Endothelial cell of umbilical vein (primary cell): ENCODE measurements around the gene MINPP1. TPM values are rescaled to one million over a fixed set of nuclear protein-coding genes. Genes with fewer than 3 reads are reported as not detected.

ENCODE experiments used
- BruUV-seq: library from RNA; stranded (reverse); fragments of 400-500 nt; replicated peaks from 2 replicates; lab custom pipeline; 2021; lab: Mats Ljungman, UMichigan
- CTCF ChIA-PET: fragments of 300-600, 350-600 bp; sonication (Branson Sonifier 250); formaldehyde crosslinking; loops from one replicate; lab custom pipeline; 2021; ENCODE audit warnings: antibody characterized with exemption, inconsistent platforms; lab: Charles Lee
- POLR2A ChIA-PET: fragments of 300-600, 350-600 bp; sonication (Branson Sonifier 250); formaldehyde crosslinking; loops from one replicate; lab custom pipeline; 2021; ENCODE audit warnings: antibody characterized with exemption, inconsistent platforms; lab: Charles Lee
- DNase-seq: peaks from one replicate; pipeline ENCODE4 v3.0.0-alpha.2; 2011; ENCODE audit warnings: low read depth, low spot score
- FAIRE-seq: peaks from 2 replicates; lab custom pipeline; 2011; peaks lifted over from hg19 to GRCh38; lab: Jason Lieb, UNC
- H2AFZ ChIP-seq: 2 replicates; pipeline ENCODE4 v1.6.0; 2012; ENCODE audit warnings: low read depth, low read length, control low read depth, inconsistent platforms
- H3K27ac ChIP-seq: 2 replicates; pipeline ENCODE4 v1.5.1; 2011; ENCODE audit warnings: low read depth, mild to moderate bottlenecking, control low read depth, low read length, moderate library complexity; ENCODE audit not compliant: insufficient read depth
- H3K27me3 ChIP-seq, 2 experiments: 2 replicates each; pipeline versions ENCODE4 v1.6.0 to v1.6.1; 2011; ENCODE audit warnings: low read length in 2 of 2, mixed read lengths in 1 of 2; ENCODE audit not compliant: control insufficient read depth in 2 of 2, insufficient read depth in 2 of 2
- H3K36me3 ChIP-seq, 2 experiments: 2 replicates in 1 of 2; 3 replicates in 1 of 2; pipeline ENCODE4 v1.5.1; 2011; ENCODE audit warnings: low read length in 2 of 2, mild to moderate bottlenecking in 1 of 2, moderate library complexity in 1 of 2; ENCODE audit not compliant: control insufficient read depth in 2 of 2, insufficient read depth in 2 of 2; ENCODE audit errors: extremely low read depth in 1 of 2
- H3K4me1 ChIP-seq: 3 replicates; pipeline ENCODE4 v1.5.1; 2011; ENCODE audit warnings: mild to moderate bottlenecking, low read length; ENCODE audit not compliant: control insufficient read depth, insufficient read depth; ENCODE audit errors: extremely low read depth
- H3K4me2 ChIP-seq: 2 replicates; pipeline ENCODE4 v1.6.1; 2011; ENCODE audit warnings: low read length, control low read depth, mixed read lengths; ENCODE audit not compliant: insufficient read depth
- H3K4me3 ChIP-seq, 3 experiments: fragments of 200-600 bp in 1 of 3; sonication (generic), shearing (Covaris generic) in 1 of 3; replicated peaks in 1 of 3; 2 replicates each; pipeline ENCODE4 v1.5.1; 2011 to 2016; ENCODE audit warnings: control low read depth in 3 of 3, low read length in 3 of 3, mild to moderate bottlenecking in 2 of 3, inconsistent platforms in 1 of 3, low read depth in 1 of 3, moderate library complexity in 1 of 3; ENCODE audit not compliant: insufficient read depth in 1 of 3
- H3K79me2 ChIP-seq: 2 replicates; pipeline ENCODE4 v1.6.0; 2012; ENCODE audit warnings: low read length, inconsistent platforms; ENCODE audit not compliant: control insufficient read depth, insufficient read depth
- H3K9ac ChIP-seq: replicated peaks from 2 replicates; pipeline ENCODE3; 2011; ENCODE audit warnings: low read length, control low read depth; ENCODE audit not compliant: insufficient read depth; ENCODE audit errors: extremely low read depth
- H3K9me1 ChIP-seq: replicated peaks from 3 replicates; pipeline ENCODE4 v1.6.0; 2011; ENCODE audit warnings: mild to moderate bottlenecking, low read length; ENCODE audit not compliant: control insufficient read depth, insufficient read depth; ENCODE audit errors: extremely low read depth
- H3K9me3 ChIP-seq: replicated peaks from 2 replicates; pipeline ENCODE4 v1.5.1; 2012; ENCODE audit warnings: low read length, inconsistent platforms; ENCODE audit not compliant: control insufficient read depth, insufficient read depth
- H4K20me1 ChIP-seq: replicated peaks from 2 replicates; pipeline ENCODE3; 2011; ENCODE audit warnings: mild to moderate bottlenecking, low read length; ENCODE audit not compliant: control insufficient read depth, insufficient read depth; ENCODE audit errors: extremely low read depth
- CTCF ChIP-seq, 2 donors: IDR thresholded peaks; 1 replicate in 1 of 2; 2 replicates in 1 of 2; pipeline ENCODE4 v1.5.1; 2011; ENCODE audit warnings: low read length in 2 of 2, mild to moderate bottlenecking in 2 of 2, moderate library complexity in 2 of 2, control low read depth in 1 of 2, inconsistent platforms in 1 of 2, low read depth in 1 of 2; ENCODE audit not compliant: insufficient read depth in 1 of 2; ENCODE audit errors: extremely low read depth in 1 of 2
- EZH2 ChIP-seq: IDR thresholded peaks from 2 replicates; pipeline ENCODE4 v1.6.1; 2012; ENCODE audit warnings: borderline replicate concordance, low read depth, mild to moderate bottlenecking, moderate library complexity, low read length, inconsistent platforms; ENCODE audit not compliant: severe bottlenecking
- FOS ChIP-seq: IDR thresholded peaks from 2 replicates; pipeline ENCODE4 v1.6.1; 2011; ENCODE audit warnings: mild to moderate bottlenecking, low read length, moderate library complexity, borderline replicate concordance; ENCODE audit not compliant: insufficient read depth
- JUN ChIP-seq: IDR thresholded peaks from 2 replicates; pipeline ENCODE4 v1.6.1; 2011; ENCODE audit warnings: borderline replicate concordance, low read depth; ENCODE audit not compliant: insufficient read length, insufficient read depth
- MAX ChIP-seq: IDR thresholded peaks from 2 replicates; pipeline ENCODE4 v1.6.1; 2011; ENCODE audit not compliant: insufficient read depth, insufficient read length
- MYC ChIP-seq: IDR thresholded peaks from one replicate; pipeline ENCODE4 v1.6.1; 2011; ENCODE audit warnings: mild to moderate bottlenecking, low read depth, low read length
- POLR2A ChIP-seq: IDR thresholded peaks from 2 replicates; pipeline ENCODE4 v1.6.1; 2012; ENCODE audit warnings: low read depth, mild to moderate bottlenecking, control low read depth, low read length
- dilution Hi-C: fragments of 300-500 bp; cut with MboI; formaldehyde crosslinking; loops from one replicate; pipeline ENCODE4 v1.15.0; 2019; ENCODE audit warnings: low sequenced_read_pairs; ENCODE audit not compliant: extremely low pct_ligation_motif_present
- intact Hi-C: fragments of 100-400 bp; cut with micrococcal nuclease; formaldehyde crosslinking; loops from one replicate; pipeline ENCODE4 v1.10.0; 2022
- polyA plus RNA-seq, 4 experiments: library from polyadenylated mRNA; depleted of rRNA in 3 of 4; stranded (reverse) in 3 of 4; unstranded in 1 of 4; fragments of >200 nt; gene quantifications; 2 replicates each; pipeline versions ENCODE4 v1.2.1 to v1.2.3, GENCODE V29; 2011 to 2012; ENCODE audit warnings: missing spikeins in 1 of 4
- total RNA-seq: library from RNA; stranded (reverse); gene quantifications from 2 replicates; pipeline ENCODE4 v1.2.3, GENCODE V29; 2021

The MINPP1 gene
- total and polyA plus RNA-seq, 2 donors (not counting 3 experiments of a cell fraction or from before 2014, with no cell fraction given): 11.7 to 23.8 TPM

GRCh38 chr10:87523731-87524130 is 19.0 kb downstream of the MINPP1 start:
- dilution Hi-C loops: no loop called here

More at GRCh38 chr10:87523731-87524130, 19.0 kb downstream of the MINPP1 start:
- BruUV-seq: no TSS peak
- no peak overlapping the region for H3K9ac ChIP-seq
- H3K4me1 ChIP-seq: no peaks in the 10 kb centered on the region
- H3K27ac ChIP-seq: no peak overlapping the region
- no peak overlapping the region for H3K4me3 ChIP-seq
- no peaks in the 10 kb centered on the region for H3K9me1 ChIP-seq
- H2AFZ ChIP-seq: no peak overlapping the region
- H3K27me3 ChIP-seq: no peaks in the 10 kb centered on the region
- TF ChIP-seq CTCF (IDR thresholded peaks at IDR 0.05; ENCODE audit: extremely low read depth in 1 of 2, insufficient read depth in 1 of 2, low read depth in 1 of 2, low read length in 2 of 2): no peak
- no peak for TF ChIP-seq MAX
- no peak for TF ChIP-seq JUN
- TF ChIP-seq MYC: no peak
- TF ChIP-seq EZH2: no peak
- no peak for TF ChIP-seq POLR2A
- no peak for TF ChIP-seq FOS
- no peak overlapping the region for H3K4me2 ChIP-seq
- ChIA-PET CTCF (interaction anchor here (1.8 kb wide), 1 partner anchor 10 kb away, joined by 9 read pairs; no protein-coding TSS in a partner anchor), POLR2A (interaction anchor here (0.7 kb wide), 1 partner anchor 24 kb away, joined by 3 read pairs; no protein-coding TSS in a partner anchor)
- DNase-seq (no peak), FAIRE-seq (no peak)
- H3K36me3 ChIP-seq: peaks cover 0 to 2% of the 10 kb centered on the region in 2 experiments
- H4K20me1 ChIP-seq: no peaks in the 10 kb centered on the region
- H3K9me3 ChIP-seq: no peaks in the 10 kb centered on the region
- no peaks in the 10 kb centered on the region for H3K79me2 ChIP-seq
- intact Hi-C loops: no loop called here
